HG02798 (cell line): ENCODE results near the gene TMEM151B.

Source experiments
- ATAC-seq: cut with Tn5 transposase; IDR thresholded peaks from one replicate; pipeline ENCODE4 v1.9.1; 2021; ENCODE audit warnings: mild to moderate bottlenecking; ENCODE audit not compliant: unreplicated experiment, poor library complexity

Gene TMEM151B

DNA sequence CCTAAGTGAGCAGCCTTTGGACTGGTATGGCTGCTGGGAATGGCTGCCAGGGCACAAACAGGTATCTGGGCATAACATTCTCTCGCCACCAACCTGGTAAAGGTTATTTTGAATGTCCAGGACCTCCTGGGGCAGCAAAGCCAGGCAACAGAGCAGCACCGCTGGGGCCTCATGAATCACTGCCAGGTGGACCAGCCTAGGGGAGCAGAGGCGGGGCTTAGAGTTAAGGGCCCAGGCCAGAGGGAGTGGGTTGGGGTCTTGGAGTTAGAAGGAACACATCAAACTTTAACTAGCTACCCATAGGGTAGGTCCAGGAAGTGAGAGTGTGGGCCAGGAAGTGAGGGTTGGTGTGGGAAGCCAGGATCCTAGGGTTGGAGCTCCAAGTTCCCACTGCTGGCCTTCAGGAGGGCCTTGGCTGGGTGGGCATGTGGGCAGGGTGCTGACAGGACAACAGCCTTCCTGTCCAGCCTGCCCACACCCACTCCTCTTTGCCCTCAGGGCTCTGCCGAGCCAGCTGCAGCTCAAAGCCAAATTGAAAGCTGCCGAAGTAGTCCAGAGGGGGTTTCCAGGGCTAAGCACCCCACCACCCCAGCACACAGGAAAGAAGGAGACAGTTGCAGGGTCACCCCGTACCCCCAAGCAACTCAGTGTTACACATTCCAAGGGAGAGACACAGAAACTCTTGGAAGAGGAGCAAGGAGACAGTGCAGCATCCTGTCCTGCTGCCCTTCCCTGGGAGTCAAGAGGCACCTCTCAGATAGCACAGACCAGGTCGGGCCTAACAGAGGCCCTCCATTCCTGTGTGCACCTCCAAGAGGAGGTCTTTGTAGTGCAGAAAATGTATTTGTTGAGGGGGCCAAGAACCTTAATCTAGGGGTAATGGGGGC, 7.5 kb upstream of the TMEM151B start:
- ATAC-seq: no peak

DNA sequence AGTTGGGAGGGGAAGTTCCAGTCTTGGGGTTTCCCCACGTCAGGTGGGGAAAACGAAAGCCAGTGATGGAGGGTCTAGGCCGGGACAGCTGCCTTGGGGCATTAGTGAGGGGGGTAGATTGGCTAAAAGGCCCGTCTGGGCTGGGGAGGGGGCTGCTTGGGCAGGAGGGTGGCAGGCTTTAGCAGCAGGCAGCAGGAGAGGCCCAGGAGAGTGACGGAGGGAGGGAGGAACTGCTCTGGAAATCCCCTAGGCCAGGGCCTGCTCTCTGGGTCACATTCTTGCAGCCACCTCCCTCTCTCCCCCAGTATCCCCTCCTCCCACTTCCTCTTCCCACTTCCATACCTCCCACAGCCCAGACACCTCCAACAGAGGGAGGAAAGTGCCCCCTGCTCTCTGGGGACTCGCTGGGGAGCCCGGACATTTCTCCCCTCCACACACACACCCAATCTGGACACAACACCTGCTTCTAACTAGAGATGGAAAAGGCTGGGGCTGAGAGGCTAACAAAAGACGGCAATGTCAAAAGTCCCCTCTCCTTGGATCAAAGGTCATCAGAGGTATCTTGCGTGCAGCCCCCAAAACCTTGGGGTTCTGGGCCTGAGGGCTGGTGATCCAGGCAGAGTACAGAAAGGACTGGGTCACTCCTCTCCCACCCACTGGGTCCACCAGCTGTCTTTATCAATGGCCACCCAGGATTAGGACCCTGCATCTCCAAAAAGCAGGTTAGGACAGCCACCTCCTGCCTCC, 6.7 kb upstream of the TMEM151B start:
- ATAC-seq: no peak

DNA sequence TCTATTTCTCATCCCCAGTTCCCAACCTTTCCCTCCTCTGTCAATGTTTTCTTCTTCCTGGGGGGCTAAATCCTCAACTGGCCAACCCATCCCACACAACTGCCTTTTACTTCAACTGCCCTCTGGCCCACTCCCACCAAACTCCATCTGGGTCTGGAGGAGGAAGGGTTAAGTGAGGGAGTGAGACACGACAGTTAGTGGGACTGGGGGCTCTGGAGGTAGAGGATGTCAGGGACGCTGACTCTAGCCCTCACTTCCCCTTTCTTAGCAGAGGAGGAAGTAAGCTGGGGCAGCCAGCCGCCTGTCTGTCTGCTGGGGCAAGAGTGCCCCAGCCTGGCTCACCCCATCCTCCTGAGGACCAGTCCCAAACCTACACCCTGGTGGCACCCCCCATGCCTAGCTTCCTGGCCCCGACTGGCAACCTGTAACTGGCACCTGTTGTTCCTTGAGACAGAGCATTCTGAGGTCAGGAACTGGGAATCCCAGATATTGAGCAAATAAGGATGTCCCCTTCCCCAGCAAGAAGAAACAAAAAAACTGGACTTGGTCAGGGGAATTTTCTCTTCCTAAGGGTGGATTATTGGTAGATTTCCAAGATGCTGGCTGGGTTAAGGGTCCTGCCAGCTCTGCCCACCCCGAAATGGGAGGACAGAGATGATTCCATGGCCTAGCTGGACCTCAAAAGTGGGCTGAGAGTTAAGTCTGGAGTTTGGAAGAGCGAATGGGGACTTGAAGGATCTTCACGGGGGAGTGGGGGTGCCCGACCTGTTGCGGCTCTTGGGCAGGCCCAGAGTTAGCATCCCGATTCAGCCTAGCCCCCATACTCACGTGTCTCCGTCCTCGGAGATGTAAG, 5.9 kb upstream of the TMEM151B start:
- ATAC-seq: peak; percentile 25

DNA sequence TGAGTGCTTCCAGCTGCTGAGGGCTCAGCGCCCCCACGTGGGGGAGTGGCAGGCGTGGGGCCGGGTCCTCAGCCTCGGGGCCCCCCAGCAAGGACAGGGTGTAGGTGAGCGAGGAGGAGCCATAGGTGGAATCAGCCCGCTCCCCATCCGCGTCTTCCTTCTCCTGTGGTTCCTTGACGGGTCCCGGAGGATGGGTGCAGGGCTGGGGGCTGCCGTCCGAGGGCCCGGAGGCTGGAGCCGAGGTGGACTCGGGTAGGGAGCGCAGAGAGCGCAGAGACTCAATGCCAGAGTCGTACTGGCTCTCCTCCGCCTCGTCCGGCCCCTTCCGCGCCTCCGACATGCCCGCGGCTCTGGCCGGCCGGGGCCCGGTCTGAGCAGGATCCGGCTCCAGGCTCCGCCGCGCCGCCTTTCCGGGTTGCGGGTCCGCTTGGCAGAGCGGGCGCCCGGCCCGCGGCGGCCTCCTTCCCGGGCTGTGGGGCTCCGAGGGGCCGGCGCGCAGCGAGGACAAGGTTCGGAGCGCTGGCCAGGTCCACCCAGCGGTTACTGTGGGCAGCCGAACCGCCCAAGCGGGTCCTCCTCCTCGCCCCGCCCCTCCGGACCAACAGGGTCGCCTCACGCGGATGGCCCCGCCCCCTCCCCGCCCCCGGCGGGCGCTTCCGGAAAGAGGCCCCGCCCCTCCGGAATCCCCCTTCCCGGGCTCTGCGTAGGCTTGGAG, 5.1 kb upstream of the TMEM151B start, which contains the start of gene NFKBIE:
Gene NFKBIE (minus strand): TSS at position 545 of the 715 bp plus-strand sequence. CDS start 205 bp downstream, at position 340.
- peak; percentile 53 for ATAC-seq

DNA sequence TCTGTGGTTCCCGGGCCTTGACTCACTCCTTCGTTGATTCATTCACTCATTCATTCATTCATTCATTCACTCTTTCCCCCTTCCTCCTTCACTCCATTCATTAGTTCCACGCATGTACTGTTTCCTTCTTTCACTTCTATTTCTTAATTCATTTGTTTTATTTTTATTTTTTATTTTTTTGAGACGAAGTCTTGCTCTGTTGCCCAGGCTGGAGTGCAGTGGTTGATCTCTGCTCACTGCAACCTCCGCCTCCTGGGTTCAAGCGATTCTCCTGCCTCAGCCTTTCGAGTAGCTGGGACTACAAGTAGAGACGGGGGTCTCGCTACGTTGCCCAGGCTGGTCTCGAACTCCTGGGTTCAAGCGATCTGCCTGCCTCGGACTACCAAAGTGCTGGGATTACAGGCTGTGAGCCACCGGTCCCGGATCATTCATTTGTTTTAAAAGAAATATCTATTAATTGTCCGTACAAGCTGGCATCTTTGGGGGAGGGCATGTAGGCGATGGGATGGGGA, 4.5 kb upstream of the TMEM151B start:
- no peak for ATAC-seq

DNA sequence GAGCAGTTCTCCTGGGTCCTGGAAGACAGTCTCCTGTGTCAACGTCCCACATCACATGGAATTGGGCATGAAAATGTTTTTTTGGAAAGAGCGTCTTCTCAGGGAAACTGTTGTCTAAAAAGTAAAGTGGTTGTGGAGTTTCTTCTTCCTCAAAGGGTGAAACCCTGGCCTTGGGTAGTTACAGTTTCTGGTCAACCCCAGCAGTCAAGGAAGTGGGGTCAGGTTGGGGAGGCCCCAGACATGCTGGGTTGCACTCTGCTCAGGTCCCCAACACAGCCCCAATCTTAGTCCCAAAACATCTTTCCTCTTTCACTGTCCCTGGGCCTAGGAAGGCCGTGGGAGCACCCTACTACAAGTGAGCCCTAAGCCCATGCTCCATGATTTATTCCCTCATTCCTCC, 3.9 kb upstream of the TMEM151B start:
- peak; percentile 32 for ATAC-seq

DNA sequence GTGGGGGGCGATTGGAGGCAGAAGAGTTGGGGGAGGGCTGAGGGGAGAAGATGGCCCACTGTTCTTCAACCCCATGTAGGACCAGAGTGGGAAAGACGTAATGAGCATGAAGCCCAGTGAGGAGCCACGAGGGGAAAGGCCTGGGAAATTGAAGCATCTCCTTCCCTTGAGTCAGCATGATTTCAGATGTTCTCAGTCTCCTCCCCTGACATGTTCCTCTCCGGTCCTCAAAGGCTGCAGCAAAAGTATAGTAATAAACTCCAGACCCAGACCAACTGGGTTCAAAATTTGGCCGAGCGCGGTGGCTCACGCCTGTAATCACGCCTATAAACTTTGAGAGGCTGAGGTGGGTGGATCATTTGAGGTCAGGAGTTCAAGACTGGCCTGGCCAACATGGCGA, 3.0 kb upstream of the TMEM151B start:
- no peak for ATAC-seq

DNA sequence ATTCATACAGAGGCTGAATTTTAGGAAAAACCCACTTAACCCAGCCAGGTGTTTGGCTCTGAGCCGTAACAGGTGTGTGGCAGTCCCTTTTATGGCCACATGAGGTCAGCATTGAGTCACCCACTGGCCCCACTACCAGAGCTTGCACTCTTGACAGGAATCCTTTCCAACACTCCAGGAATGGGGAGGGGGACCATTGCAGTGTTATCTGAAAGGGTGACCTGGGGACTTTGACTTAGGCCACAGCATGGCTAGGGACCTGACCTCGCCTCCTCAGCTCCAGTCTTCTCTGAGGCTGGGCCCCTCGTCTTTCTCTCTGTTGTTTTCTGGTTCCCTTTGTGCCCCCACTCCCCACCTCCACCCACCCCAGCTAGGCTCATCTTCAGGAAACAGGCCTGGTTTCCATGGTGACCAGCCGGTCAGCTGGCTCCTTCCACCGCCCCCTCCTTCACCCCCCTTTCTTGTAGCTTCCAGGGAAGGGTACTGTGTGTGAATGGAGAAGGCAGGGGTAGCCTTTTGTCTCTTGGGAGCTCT, 2.1 kb upstream of the TMEM151B start:
- ATAC-seq: no peak

DNA sequence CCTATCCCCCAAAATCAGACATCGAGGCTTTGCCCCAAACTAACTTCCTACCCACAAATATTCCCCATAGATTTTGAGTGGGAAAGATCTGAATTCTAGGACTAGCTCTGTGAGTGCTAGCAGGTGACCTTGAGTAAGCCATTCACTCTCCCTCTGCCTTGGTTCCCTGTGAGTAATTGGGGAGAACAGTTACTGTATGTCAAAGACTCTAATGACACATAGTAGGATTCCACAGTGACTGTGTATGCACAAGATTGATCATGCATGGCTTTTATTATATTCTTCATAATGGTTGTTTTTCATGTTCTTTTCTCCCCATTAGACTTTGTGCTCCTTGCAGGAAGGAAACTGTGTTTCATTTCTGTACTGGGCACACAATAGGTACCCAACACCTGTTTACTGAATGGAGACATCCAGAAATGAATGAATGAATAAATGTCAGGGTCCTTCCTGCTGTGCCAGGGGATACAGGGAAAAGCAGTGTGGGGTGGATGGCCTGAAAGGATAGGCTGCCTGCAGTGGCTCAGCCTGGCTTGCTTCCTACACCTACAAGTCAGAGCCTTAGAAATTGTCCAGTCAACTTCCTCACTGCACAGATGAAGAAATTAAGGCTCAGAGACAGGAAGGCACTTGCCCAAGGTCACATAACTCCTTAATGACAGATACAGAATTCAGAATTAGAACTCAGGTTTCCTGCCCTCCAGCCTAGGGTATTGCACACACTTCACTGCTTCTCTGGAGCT, 901 bp upstream of the TMEM151B start:
- ATAC-seq: no peak

DNA sequence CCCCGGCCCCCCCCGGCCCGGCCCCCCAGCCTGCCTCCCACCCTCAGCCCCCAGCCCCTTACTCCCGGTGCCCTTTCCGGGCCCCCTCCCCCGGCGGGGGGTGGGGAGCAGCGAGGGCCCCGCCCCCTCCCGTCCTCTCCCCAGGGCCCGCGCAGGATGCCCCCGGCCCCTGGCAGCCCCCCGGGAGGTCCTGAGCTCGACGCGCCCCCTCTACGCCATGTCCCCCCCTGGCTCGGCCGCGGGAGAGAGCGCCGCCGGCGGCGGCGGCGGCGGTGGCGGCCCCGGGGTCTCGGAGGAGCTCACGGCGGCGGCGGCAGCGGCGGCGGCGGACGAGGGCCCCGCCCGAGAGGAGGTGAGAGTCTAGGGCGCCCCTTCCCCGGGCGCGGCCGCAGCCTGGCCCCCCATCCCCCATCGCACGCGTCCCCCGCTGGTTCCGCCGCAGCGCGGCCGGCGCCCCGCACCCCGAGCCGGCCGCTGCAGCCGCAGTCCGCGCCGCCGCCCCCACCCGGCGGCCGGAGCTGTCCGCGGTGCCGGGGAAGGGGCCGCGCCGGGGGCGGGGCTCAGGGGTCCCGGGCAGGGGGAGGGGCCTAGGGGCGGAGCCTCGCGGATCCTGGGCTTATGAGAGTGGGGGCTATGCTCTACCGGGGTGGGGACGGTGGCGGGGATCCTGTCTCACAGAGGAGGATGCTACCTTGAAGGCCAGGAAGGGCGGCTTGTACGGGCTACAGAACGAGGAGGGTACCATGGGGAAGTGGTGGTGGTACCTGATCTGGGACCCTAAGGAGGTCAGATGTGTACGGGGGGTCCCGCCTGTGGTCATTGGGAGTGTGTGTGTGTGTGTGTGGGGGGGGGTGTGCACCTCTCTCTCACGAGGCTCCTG, 516 bp downstream of the TMEM151B start:
- no peak for ATAC-seq

DNA sequence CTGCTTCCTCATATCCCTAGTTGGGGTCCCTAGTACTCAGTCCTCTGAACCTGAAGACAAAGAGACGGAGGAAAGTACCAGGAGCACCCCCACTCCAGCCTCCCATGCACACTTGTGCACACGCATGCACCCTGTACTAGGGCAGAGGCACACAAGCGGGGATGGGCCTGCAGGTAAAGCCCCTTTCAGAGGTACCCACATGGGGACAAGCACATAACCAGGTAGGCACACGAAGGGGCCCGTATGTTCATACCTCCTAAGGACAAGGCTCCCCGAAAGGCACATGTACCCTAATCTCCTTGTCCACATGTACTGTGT, 1.1 kb downstream of the TMEM151B start:
- no peak for ATAC-seq

DNA sequence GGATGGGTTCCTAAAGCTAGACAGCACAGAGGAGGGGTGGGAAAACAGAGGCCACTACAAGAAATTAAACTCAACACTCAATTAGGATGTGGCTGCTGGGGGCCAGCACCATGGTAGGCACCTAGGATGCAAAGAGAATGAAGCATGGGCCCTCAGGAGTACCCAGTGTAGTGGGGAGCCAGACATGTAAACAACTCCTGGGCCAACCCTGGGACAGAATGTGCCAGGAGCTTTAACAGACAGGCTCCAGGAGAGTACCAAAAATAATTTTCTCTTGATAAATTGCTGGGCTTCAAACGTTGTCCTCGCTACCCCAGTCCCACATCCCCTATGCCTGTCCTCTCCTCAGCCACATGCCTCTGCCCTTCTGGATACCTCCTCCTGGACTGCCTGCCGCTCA, 1.7 kb downstream of the TMEM151B start:
- ATAC-seq: no peak

DNA sequence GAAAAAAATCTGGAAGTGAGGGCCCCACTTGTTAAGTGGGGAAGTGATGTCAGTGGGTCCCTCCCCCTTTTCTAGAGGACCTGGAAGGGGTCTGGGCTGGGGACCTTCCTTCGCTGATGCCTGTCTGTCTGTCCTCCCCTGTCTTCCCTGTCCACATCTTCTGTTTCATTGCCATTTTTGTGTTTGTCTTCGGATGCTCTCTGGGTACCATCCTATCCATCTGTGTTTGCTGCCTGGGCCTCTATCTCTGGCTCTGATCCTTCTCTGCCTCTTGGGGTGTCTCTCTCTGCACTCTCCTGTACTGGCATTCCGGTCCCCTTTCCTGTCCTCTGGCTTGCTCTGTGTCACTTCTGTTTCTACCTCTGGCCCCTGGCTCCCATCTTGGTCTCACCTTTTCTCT, 2.3 kb downstream of the TMEM151B start:
- no peak for ATAC-seq

DNA sequence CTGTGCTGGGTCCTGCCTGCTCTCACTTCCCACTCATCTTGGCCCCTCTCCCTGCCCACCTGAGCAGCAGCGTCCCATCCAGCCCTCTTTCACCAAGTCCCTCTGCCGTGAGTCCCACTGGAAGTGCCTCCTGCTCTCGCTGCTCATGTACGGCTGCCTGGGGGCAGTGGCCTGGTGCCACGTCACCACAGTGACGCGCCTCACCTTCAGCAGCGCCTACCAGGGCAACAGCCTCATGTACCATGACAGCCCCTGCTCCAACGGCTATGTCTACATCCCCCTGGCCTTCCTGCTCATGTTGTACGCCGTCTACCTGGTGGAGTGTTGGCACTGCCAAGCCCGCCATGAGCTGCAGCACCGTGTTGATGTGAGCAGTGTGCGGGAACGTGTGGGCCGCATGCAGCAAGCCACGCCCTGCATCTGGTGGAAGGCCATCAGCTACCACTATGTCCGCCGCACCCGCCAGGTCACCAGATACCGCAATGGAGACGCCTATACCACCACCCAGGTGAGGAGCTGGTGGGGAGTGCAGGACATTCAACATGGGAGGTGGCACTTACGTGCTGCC, 2.8 kb downstream of the TMEM151B start:
- no peak for ATAC-seq

DNA sequence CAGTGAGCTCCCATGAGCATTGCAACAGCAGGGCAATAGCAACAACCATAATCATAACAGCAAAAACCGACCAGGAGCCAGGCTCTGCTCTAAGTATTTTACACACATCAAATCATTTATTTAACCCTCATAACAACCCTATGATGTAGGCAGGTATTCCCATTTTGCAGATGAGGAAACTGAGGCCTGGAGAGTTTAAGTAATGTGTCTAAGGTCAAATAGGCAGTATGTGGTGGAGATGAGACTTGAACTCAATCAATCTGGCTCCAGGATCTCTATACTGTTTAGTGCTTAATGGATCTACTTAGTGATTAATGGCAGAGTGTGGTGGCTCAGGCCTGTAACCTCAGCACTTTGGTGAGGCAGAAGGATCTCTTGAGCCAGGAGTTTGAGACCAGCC, 3.4 kb downstream of the TMEM151B start:
- ATAC-seq: no peak

DNA sequence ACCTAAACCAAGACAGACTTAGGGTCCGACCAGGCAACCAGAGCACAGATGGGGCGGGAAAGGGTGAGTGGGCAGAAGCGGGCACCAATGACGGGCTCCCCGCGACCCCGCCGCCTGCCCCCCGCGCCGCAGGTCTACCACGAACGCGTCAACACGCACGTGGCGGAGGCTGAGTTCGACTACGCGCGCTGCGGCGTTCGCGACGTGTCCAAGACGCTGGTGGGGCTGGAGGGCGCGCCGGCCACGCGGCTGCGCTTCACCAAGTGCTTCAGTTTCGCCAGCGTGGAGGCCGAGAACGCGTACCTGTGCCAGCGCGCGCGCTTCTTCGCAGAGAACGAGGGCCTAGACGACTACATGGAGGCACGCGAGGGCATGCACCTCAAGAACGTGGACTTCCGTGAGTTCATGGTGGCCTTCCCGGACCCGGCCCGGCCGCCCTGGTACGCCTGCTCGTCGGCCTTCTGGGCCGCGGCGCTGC, 5.1 kb downstream of the TMEM151B start:
- ATAC-seq: no peak

DNA sequence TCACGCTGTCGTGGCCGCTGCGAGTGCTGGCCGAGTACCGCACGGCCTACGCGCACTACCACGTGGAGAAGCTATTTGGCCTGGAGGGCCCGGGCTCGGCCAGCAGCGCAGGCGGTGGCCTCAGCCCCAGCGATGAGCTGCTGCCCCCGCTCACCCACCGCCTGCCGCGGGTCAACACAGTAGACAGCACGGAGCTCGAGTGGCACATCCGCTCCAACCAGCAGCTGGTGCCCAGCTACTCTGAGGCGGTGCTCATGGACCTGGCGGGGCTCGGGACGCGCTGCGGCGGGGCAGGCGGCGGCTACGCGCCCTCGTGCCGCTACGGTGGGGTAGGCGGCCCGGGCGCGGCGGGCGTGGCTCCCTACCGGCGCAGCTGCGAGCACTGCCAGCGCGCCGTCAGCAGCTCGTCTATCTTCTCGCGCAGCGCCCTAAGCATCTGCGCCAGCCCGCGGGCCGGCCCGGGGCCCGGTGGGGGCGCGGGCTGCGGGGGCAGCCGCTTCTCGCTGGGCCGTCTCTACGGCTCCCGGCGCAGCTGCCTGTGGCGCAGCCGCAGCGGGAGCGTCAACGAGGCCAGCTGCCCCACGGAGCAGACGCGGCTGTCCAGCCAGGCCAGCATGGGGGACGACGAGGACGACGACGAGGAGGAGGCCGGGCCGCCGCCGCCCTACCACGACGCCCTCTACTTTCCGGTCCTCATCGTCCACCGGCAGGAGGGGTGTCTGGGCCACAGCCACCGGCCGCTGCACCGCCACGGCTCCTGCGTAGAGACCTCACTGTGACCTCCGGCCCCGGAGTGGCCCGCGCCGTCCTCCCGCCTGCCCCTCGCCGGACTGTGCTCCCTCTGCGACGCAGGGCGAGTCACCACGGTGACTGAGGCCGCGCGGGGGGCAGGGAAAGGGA, 5.7 kb downstream of the TMEM151B start:
- ATAC-seq: no peak
